ENCODE results near the gene GATD1. TPM values are rescaled to one million over a fixed set of nuclear protein-coding genes. Genes with fewer than 3 reads are reported as not detected.

GATD1 gene
- total and polyA plus RNA-seq, 2 donors (not counting 1 experiment from before 2014, with no cell fraction given), result 62.4 to 70.0 TPM

- Histone ChIP-seq H3K27me3 (replicated peaks in 1 of 4; ENCODE audit: control extremely low read depth in 1 of 4, control insufficient read depth in 3 of 4, insufficient read depth in 4 of 4, low read length in 3 of 4) (peaks cover 0 to 13% (median 3%) of the 10 kb centered on the region in 4 experiments), H3K9me3 (ENCODE audit: control extremely low read depth in 1 of 3, control insufficient read depth in 2 of 3, insufficient read depth in 1 of 3, low read length in 2 of 3) (peaks cover 0 to 3% (median 0%) of the 10 kb centered on the region in 3 donors), H3K4me1 (ENCODE audit: control insufficient read depth in 2 of 2, insufficient read depth in 2 of 2, low read length in 2 of 2) (peaks cover 22 to 41% of the 10 kb centered on the region in 2 donors), H2AFZ (ENCODE audit: insufficient read depth, low read depth, low read length, poor library complexity, severe bottlenecking) (no peak overlapping the region), H3K4me2 (replicated peaks; ENCODE audit: low read depth, low read length, poor library complexity, severe bottlenecking) (no peak overlapping the region), H4K20me1 (ENCODE audit: control insufficient read depth, insufficient read depth, low read length, poor library complexity, severe bottlenecking) (peaks cover 64% of the 10 kb centered on the region), H3K9ac (ENCODE audit: low read length) (no peak overlapping the region), H3K4me3 (ENCODE audit: control extremely low read depth in 1 of 5, extremely low read depth in 1 of 5, insufficient read depth in 1 of 5, low read depth in 2 of 5, low read length in 4 of 5) (no peak overlapping the region), H3K27ac (ENCODE audit: low read length in 2 of 2) (no peak overlapping the region), H3K36me3 (replicated peaks in 1 of 2; ENCODE audit: control extremely low read depth in 1 of 2, control insufficient read depth in 1 of 2, extremely low read depth in 1 of 2, insufficient read depth in 2 of 2, low read length in 1 of 2) (peaks cover 0 to 7% of the 10 kb centered on the region in 2 experiments), H3K79me2 (ENCODE audit: control insufficient read depth, insufficient read depth, low read length) (peaks cover 36% of the 10 kb centered on the region)
- peaks cover 21% of the 10 kb centered on the region for H3K4me1 Mint-ChIP-seq
- no peak for DNase-seq
- no peak overlapping the region for H3K27ac Mint-ChIP-seq
- intact Hi-C loops (cut with micrococcal nuclease), result loop anchor here (10.0 kb wide), 1 partner anchor 339 kb away; the partner anchor contains the start of gene PTDSS2
- TF ChIP-seq EZH2 (IDR thresholded peaks at IDR 0.05; ENCODE audit: borderline replicate concordance, insufficient read depth, low read depth, low read length, poor library complexity, severe bottlenecking) (no peak), CTCF (IDR thresholded peaks at IDR 0.05) (no peak)
- ChIA-PET CTCF (interaction anchor here (1.0 to 1.2 kb wide), 2 partner anchors 17 to 44 kb away, joined by 3 read pairs; partner anchors contain the start of gene GATD1), POLR2A (interaction anchor here (1.1 kb wide), 1 partner anchor 48 kb away, joined by 3 read pairs; the partner anchor contains the start of genes POLR2L and TSPAN4)
- no peak for ATAC-seq (ENCODE audit: low read depth)
- no peaks in the 10 kb centered on the region for H3K27me3 Mint-ChIP-seq
- WGBS (ENCODE audit: insufficient coverage), result 96% methylated on average over 24 of the region's 31 CpGs
- peak overlapping the region; percentile 27 for H3K4me3 Mint-ChIP-seq
- H3K9me3 Mint-ChIP-seq (ENCODE audit: insufficient read depth), result no peaks in the 10 kb centered on the region
Measured at GRCh38 chr11:794013-794765, 16.9 kb upstream of the GATD1 start.

- Mint-ChIP-seq H3K27ac (no peak overlapping the region), H3K4me1 (peaks cover 21% of the 10 kb centered on the region), H3K9me3 (ENCODE audit: insufficient read depth) (no peaks in the 10 kb centered on the region), H3K27me3 (no peaks in the 10 kb centered on the region), H3K4me3 (peak overlapping the region; percentile 27)
- peaks cover 0 to 19% (median 5%) of the 10 kb centered on the region in 4 experiments for H3K27me3 ChIP-seq (replicated peaks in 1 of 4; ENCODE audit: control extremely low read depth in 1 of 4, control insufficient read depth in 3 of 4, insufficient read depth in 4 of 4, low read length in 3 of 4)
- ATAC-seq (ENCODE audit: low read depth) (no peak), DNase-seq (no peak)
- CTCF ChIA-PET, result interaction anchor here (1.0 to 1.2 kb wide), 2 partner anchors 16 to 43 kb away, joined by 3 read pairs; partner anchors contain the start of gene GATD1
- no peak overlapping the region for H3K4me3 ChIP-seq (ENCODE audit: control extremely low read depth in 1 of 5, extremely low read depth in 1 of 5, insufficient read depth in 1 of 5, low read depth in 2 of 5, low read length in 4 of 5)
- H3K4me2 ChIP-seq (replicated peaks; ENCODE audit: low read depth, low read length, poor library complexity, severe bottlenecking), result no peak overlapping the region
- 95% methylated on average over 6 of the region's 7 CpGs for WGBS (ENCODE audit: insufficient coverage)
- peaks cover 0 to 7% of the 10 kb centered on the region in 2 experiments for H3K36me3 ChIP-seq (replicated peaks in 1 of 2; ENCODE audit: control extremely low read depth in 1 of 2, control insufficient read depth in 1 of 2, extremely low read depth in 1 of 2, insufficient read depth in 2 of 2, low read length in 1 of 2)
- H4K20me1 ChIP-seq (ENCODE audit: control insufficient read depth, insufficient read depth, low read length, poor library complexity, severe bottlenecking), result peaks cover 62% of the 10 kb centered on the region
- H3K9me3 ChIP-seq (ENCODE audit: control extremely low read depth in 1 of 3, control insufficient read depth in 2 of 3, insufficient read depth in 1 of 3, low read length in 2 of 3), result peaks cover 0 to 3% (median 0%) of the 10 kb centered on the region in 3 donors
- peaks cover 35% of the 10 kb centered on the region for H3K79me2 ChIP-seq (ENCODE audit: control insufficient read depth, insufficient read depth, low read length)
- TF ChIP-seq CTCF (IDR thresholded peaks at IDR 0.05) (no peak), EZH2 (IDR thresholded peaks at IDR 0.05; ENCODE audit: borderline replicate concordance, insufficient read depth, low read depth, low read length, poor library complexity, severe bottlenecking) (no peak)
- H3K27ac ChIP-seq (ENCODE audit: low read length in 2 of 2), result no peak overlapping the region
- no peak overlapping the region for H3K9ac ChIP-seq (ENCODE audit: low read length)
- POLR2A ChIA-PET, result interaction anchor here (1.1 kb wide), 1 partner anchor 49 kb away, joined by 3 read pairs; the partner anchor contains the start of genes POLR2L and TSPAN4
- no peak overlapping the region for H2AFZ ChIP-seq (ENCODE audit: insufficient read depth, low read depth, low read length, poor library complexity, severe bottlenecking)
- intact Hi-C loops (cut with micrococcal nuclease), result loop anchor here (10.0 kb wide), 1 partner anchor 339 kb away; the partner anchor contains the start of gene PTDSS2
- H3K4me1 ChIP-seq (ENCODE audit: control insufficient read depth in 2 of 2, insufficient read depth in 2 of 2, low read length in 2 of 2), result peaks cover 23 to 39% of the 10 kb centered on the region in 2 donors
Measured at GRCh38 chr11:793556-793955, 16.3 kb upstream of the GATD1 start.
